PFSK-1 (cell line): ENCODE measurements around the gene FAM219B.

ENCODE experiments used
- FOXP2 ChIP-seq: optimal IDR thresholded peaks from 2 replicates; pipeline ENCODE3; 2011; ENCODE audit warnings: borderline replicate concordance, control low read depth, inconsistent platforms; ENCODE audit not compliant: insufficient read depth; ENCODE audit errors: extremely low read length, extremely low read depth
- POLR2AphosphoS5 ChIP-seq: IDR thresholded peaks from 2 replicates; pipeline ENCODE4 v1.6.1; 2012; ENCODE audit warnings: low read depth, mild to moderate bottlenecking, control low read depth, low read length, moderate library complexity
- SIN3A ChIP-seq: IDR thresholded peaks from 2 replicates; pipeline ENCODE4 v1.6.1; 2012; ENCODE audit warnings: mild to moderate bottlenecking, low read length, moderate library complexity, borderline replicate concordance; ENCODE audit not compliant: insufficient read depth
- TAF1 ChIP-seq: IDR thresholded peaks from 2 replicates; pipeline ENCODE4 v1.6.1; 2012; ENCODE audit warnings: low read length, control low read depth, borderline replicate concordance; ENCODE audit not compliant: insufficient read depth
- TF ChIP-seq, protein P1 (sequence below), 2 experiments: IDR thresholded peaks; 2 replicates each; pipeline versions ENCODE4 v1.6.1 to v1.8.0; 2011 to 2012; ENCODE audit warnings: low read depth in 2 of 2, low read length in 2 of 2, control low read depth in 1 of 2, inconsistent platforms in 1 of 2, mild to moderate bottlenecking in 1 of 2, moderate library complexity in 1 of 2; ENCODE audit not compliant: insufficient read depth in 1 of 2

DNA sequence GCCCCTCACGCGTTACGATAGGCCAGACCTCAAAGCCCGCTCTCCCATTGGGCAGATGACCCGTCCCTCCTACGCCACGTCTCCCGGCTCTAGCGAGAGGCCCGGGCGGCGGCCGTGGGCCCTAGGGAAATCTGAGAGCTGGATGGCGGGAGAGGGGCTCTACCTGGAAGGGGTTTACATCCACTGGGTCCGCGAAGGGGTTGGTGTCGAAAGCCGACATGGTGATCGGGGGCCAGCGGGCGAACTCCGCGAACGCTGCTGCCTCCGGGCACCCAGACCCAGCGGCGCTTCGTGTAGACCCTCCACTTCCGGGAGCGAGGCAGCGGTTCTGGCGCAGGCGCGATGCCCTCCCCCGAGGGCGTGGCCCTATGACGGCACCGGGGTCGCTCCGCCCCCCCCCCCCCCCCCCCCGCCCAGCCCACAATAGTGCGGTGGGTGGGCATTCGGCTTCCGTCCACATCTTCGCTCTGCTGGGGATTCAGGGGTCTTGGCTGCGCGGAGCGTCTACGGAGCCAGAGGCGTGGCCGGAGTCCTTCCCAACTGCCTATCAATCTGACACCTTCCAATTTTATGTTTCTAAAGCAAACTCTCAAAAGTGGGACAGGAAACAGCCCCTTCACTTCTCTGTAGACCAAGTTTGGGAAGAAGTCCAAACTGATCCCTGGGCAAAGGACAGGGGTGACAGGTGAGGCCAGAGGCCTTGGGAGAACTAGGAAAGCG lies 33.5 kb downstream of the FAM219B start, which contains the start of gene SCAMP2:
- TF ChIP-seq, protein P1, sequence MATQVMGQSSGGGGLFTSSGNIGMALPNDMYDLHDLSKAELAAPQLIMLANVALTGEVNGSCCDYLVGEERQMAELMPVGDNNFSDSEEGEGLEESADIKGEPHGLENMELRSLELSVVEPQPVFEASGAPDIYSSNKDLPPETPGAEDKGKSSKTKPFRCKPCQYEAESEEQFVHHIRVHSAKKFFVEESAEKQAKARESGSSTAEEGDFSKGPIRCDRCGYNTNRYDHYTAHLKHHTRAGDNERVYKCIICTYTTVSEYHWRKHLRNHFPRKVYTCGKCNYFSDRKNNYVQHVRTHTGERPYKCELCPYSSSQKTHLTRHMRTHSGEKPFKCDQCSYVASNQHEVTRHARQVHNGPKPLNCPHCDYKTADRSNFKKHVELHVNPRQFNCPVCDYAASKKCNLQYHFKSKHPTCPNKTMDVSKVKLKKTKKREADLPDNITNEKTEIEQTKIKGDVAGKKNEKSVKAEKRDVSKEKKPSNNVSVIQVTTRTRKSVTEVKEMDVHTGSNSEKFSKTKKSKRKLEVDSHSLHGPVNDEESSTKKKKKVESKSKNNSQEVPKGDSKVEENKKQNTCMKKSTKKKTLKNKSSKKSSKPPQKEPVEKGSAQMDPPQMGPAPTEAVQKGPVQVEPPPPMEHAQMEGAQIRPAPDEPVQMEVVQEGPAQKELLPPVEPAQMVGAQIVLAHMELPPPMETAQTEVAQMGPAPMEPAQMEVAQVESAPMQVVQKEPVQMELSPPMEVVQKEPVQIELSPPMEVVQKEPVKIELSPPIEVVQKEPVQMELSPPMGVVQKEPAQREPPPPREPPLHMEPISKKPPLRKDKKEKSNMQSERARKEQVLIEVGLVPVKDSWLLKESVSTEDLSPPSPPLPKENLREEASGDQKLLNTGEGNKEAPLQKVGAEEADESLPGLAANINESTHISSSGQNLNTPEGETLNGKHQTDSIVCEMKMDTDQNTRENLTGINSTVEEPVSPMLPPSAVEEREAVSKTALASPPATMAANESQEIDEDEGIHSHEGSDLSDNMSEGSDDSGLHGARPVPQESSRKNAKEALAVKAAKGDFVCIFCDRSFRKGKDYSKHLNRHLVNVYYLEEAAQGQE (IDR thresholded peaks at IDR 0.05; ENCODE audit: insufficient read depth in 1 of 2, low read depth in 2 of 2, low read length in 2 of 2) = no peak
- TF ChIP-seq POLR2AphosphoS5 (peak; percentile 96), TAF1 (0 out of 2 replicates have a peak, but pooled peaks have one; percentile 67), FOXP2 (no peak), SIN3A (peak; percentile 49; the same call in 1 of the 2 replicates)
